Neural crest cell (in vitro differentiated cells): Measurements from ENCODE around the gene TCERG1L. TPM values are rescaled to one million over a fixed set of nuclear protein-coding genes. Genes with fewer than 3 reads are reported as not detected.

ENCODE experiments used
- DNase-seq: peaks from one replicate; pipeline ENCODE4 v3.0.0; 2021; ENCODE audit warnings: low read depth, mixed read lengths, low spot score
- H3K27ac Mint-ChIP-seq: one replicate; pipeline ENCODE4 v1.8.0; 2021; ENCODE audit warnings: mild to moderate bottlenecking, mixed read lengths; ENCODE audit not compliant: unreplicated experiment
- H3K27me3 Mint-ChIP-seq: 2 replicates; pipeline ENCODE4 v1.8.0; 2021; ENCODE audit warnings: low read depth, mild to moderate bottlenecking, mixed read lengths
- H3K36me3 Mint-ChIP-seq: 2 replicates; pipeline ENCODE4 v1.8.0; 2021; ENCODE audit warnings: low read depth, mild to moderate bottlenecking, mixed read lengths
- H3K4me1 Mint-ChIP-seq: 2 replicates; pipeline ENCODE4 v1.8.0; 2021; ENCODE audit warnings: mixed read lengths
- H3K4me3 Mint-ChIP-seq: one replicate; pipeline ENCODE4 v1.8.0; 2021; ENCODE audit warnings: mild to moderate bottlenecking, mixed read lengths
- H3K9me3 Mint-ChIP-seq: 2 replicates; pipeline ENCODE4 v1.8.0; 2021; ENCODE audit warnings: mixed read lengths
- total RNA-seq: library from RNA; stranded (reverse); gene quantifications from 2 replicates; pipeline ENCODE4 v1.2.1, GENCODE V29; 2021
- TF ChIP-seq, protein P1 (sequence below): fragments of 200-600 bp; sonication (generic); conservative IDR thresholded peaks from 2 replicates; pipeline ENCODE4 v1.5.0; 2021; ENCODE audit warnings: antibody characterized with exemption, mild to moderate bottlenecking

The TCERG1L gene
- total RNA-seq, 1 donor from 2014 or later, result 0.96 TPM

DNA sequence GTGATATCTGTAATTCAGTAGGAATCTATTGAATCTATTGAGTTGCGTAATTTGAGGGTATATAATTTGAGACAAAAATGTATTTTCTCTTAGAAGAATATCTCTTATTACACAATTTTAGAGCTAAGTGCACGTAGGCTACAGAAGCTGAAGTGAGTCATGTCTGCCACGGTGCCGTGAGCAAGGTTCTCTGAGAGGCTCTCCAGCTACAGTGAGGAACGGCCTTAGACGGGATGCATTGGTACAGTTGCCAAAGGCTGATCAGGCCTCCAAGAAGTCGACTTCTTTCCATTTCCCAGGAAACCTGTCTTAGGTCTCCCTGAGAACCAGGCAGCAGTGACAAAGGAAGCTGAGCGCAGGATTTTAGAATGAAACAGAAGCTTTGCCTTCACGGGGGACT is 28.6 kb downstream of the TCERG1L start:
- no peaks in the 10 kb centered on the region for H3K9me3 Mint-ChIP-seq

DNA sequence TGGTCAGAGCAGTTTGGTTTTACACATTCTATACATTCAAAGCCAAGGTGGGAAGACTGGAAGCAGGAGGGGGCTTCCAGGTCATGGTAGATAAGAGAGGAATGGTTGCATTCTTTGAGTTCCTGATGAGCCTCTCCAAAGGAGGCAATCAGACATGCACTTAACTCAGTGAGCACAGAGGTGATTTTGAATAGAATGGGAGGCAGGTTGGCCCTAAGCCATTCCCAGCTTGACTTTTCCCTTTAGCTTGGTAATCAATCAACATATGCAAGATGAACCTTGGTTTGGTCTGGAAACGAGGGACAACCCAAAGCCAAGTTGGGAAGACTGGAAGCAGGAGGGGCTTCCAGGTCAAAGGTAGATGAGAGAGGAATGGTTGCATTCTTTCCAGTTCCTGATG is 31.4 kb downstream of the TCERG1L start:
- TF ChIP-seq, protein P1, sequence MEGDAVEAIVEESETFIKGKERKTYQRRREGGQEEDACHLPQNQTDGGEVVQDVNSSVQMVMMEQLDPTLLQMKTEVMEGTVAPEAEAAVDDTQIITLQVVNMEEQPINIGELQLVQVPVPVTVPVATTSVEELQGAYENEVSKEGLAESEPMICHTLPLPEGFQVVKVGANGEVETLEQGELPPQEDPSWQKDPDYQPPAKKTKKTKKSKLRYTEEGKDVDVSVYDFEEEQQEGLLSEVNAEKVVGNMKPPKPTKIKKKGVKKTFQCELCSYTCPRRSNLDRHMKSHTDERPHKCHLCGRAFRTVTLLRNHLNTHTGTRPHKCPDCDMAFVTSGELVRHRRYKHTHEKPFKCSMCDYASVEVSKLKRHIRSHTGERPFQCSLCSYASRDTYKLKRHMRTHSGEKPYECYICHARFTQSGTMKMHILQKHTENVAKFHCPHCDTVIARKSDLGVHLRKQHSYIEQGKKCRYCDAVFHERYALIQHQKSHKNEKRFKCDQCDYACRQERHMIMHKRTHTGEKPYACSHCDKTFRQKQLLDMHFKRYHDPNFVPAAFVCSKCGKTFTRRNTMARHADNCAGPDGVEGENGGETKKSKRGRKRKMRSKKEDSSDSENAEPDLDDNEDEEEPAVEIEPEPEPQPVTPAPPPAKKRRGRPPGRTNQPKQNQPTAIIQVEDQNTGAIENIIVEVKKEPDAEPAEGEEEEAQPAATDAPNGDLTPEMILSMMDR, result no peak
- no peak for DNase-seq
- no peaks in the 10 kb centered on the region for H3K9me3 Mint-ChIP-seq
- no peak overlapping the region for H3K27ac Mint-ChIP-seq
- H3K36me3 Mint-ChIP-seq, result no peaks in the 10 kb centered on the region
- no peaks in the 10 kb centered on the region for H3K27me3 Mint-ChIP-seq
- H3K4me1 Mint-ChIP-seq, result no peaks in the 10 kb centered on the region
- H3K4me3 Mint-ChIP-seq, result no peak overlapping the region

More for the DNA sequence above, 28.6 kb downstream of the TCERG1L start:
- H3K4me1 Mint-ChIP-seq, result no peaks in the 10 kb centered on the region
- no peak overlapping the region for H3K4me3 Mint-ChIP-seq
- DNase-seq, result no peak
- H3K36me3 Mint-ChIP-seq, result no peaks in the 10 kb centered on the region
- no peak overlapping the region for H3K27ac Mint-ChIP-seq
- TF ChIP-seq, protein P1, result no peak
- H3K27me3 Mint-ChIP-seq, result peaks cover 2% of the 10 kb centered on the region

DNA sequence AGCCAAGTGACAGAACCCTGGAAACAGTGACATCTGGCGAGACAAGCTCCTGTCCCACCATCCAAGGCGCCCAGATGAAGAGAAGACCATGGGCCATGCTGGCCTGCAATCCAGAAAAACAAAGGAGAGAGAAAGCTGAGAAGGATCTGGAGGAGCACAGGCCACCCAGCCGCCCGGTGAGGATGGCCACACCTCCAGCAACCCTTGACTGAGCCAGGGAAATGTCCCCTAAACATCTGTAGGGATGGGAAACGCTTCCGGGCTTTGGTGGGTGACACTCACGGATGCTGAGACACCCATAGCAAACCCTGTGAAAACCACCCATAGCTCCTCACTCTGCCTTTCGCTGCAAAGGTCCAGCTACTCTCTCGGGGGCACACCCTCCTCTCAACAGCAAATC is 32.0 kb downstream of the TCERG1L start:
- DNase-seq, result no peak
- H3K9me3 Mint-ChIP-seq, result no peaks in the 10 kb centered on the region

DNA sequence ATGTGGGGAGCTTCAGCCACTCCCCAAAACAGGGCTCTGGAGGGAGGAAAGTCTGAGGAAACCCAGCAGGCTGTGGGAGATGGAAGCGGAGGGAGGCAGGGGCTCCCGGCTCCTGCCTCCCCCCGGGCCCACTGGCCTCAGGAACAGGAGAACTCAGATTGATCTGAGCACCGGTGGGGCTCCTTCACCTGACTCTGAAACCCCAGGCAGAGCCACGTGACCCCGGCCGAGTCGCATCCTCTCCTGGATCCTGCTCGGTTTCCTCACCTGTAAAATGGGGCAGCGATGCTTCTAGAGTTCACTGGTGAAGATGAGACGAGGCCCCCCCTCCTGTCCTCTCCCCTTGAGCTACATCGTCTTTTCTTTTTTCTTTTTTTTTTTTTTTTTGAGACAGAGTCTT is 33.6 kb downstream of the TCERG1L start:
- Mint-ChIP-seq H3K36me3 (no peaks in the 10 kb centered on the region), H3K4me3 (no peak overlapping the region), H3K4me1 (no peaks in the 10 kb centered on the region), H3K27me3 (no peaks in the 10 kb centered on the region), H3K27ac (no peak overlapping the region), H3K9me3 (no peaks in the 10 kb centered on the region)
- DNase-seq, result no peak
- TF ChIP-seq, protein P1, result no peak

More for the DNA sequence above, 32.0 kb downstream of the TCERG1L start:
- H3K27me3 Mint-ChIP-seq, result no peaks in the 10 kb centered on the region
- H3K4me3 Mint-ChIP-seq, result no peak overlapping the region
- no peaks in the 10 kb centered on the region for H3K36me3 Mint-ChIP-seq
- TF ChIP-seq, protein P1, result no peak
- H3K4me1 Mint-ChIP-seq, result no peaks in the 10 kb centered on the region
- H3K27ac Mint-ChIP-seq, result no peak overlapping the region

DNA sequence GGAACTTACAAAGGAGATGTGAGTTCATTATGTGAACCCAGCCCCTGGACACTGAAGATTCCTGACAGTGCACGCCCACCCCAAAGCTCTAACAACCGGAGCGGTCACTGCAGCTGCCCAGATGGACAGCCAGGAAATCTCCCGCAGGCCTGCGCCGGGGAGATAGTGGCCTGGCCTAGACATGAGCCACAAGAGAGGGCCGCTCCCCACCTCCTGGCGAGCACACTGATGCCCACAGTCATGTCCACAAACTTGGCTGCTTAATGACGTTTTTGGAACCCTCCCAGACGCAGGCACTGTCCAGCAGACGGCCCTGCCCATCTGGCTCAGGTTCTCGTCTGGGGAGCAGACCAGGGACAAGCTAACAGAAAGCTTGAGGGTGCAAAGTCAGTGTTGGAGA is 34.2 kb downstream of the TCERG1L start:
- no peak overlapping the region for H3K4me3 Mint-ChIP-seq
- H3K9me3 Mint-ChIP-seq, result no peaks in the 10 kb centered on the region
- no peaks in the 10 kb centered on the region for H3K27me3 Mint-ChIP-seq
- no peak for DNase-seq
- no peaks in the 10 kb centered on the region for H3K36me3 Mint-ChIP-seq
- TF ChIP-seq, protein P1, result no peak
- peak overlapping the region; percentile 50 for H3K27ac Mint-ChIP-seq
- no peaks in the 10 kb centered on the region for H3K4me1 Mint-ChIP-seq

DNA sequence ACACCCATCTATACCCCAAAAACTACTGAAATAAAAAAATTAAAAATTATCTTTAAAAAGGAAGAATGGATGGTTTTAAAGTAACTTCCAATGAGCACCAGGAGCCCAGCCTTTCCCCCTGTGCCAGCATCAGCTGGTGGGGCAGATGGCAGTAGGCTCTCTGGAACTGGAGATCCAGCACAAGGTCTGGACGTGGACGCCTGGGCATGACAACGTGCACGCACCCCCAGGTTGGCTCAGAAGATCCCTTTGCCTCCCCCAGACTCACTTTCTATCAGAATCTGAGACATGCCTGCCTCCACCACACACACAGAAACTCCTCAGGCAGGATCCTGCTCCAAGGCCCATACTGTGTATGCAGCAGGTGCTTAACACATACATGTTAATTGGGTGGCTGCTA is 35.8 kb downstream of the TCERG1L start:
- no peak overlapping the region for H3K4me3 Mint-ChIP-seq
- no peaks in the 10 kb centered on the region for H3K27me3 Mint-ChIP-seq
- H3K36me3 Mint-ChIP-seq, result no peaks in the 10 kb centered on the region
- DNase-seq, result no peak
- H3K4me1 Mint-ChIP-seq, result no peaks in the 10 kb centered on the region
- H3K9me3 Mint-ChIP-seq, result no peaks in the 10 kb centered on the region
- TF ChIP-seq, protein P1, result no peak
- H3K27ac Mint-ChIP-seq, result no peak overlapping the region
